Liver (tissue), 9 donors: ENCODE results near the gene ZBTB4. TPM values are rescaled to one million over a fixed set of nuclear protein-coding genes. Genes with fewer than 3 reads are reported as not detected.

Experiments used
- DNase-seq: peaks from one replicate; pipeline ENCODE4 v3.0.0-alpha.2; 2017; ENCODE audit warnings: low spot score
- H3K27ac ChIP-seq, 2 donors: one replicate each; pipeline ENCODE4 v1.7.0; 2013; ENCODE audit warnings: inconsistent platforms in 2 of 2, low read length in 2 of 2, control low read depth in 1 of 2, low read depth in 1 of 2, mild to moderate bottlenecking in 1 of 2
- H3K27me3 ChIP-seq, 4 donors: one replicate each; pipeline versions ENCODE4 v1.6.1 to v1.7.0; 2013; ENCODE audit warnings: low read length in 3 of 4, inconsistent platforms in 1 of 4, mild to moderate bottlenecking in 1 of 4, moderate library complexity in 1 of 4; ENCODE audit not compliant: control insufficient read depth in 4 of 4, insufficient read depth in 4 of 4
- H3K36me3 ChIP-seq, 4 donors: one replicate each; pipeline versions ENCODE4 v1.6.1 to v1.7.0; 2013; ENCODE audit warnings: low read length in 3 of 4, mild to moderate bottlenecking in 3 of 4, low read depth in 1 of 4, moderate library complexity in 1 of 4; ENCODE audit not compliant: control insufficient read depth in 4 of 4, insufficient read depth in 3 of 4
- H3K4me1 ChIP-seq, 4 donors: one replicate each; pipeline versions ENCODE4 v1.6.1 to v1.7.0; 2013; ENCODE audit warnings: low read length in 3 of 4, mild to moderate bottlenecking in 3 of 4, moderate library complexity in 1 of 4; ENCODE audit not compliant: control insufficient read depth in 4 of 4, insufficient read depth in 4 of 4
- H3K4me3 ChIP-seq, 3 donors: one replicate each; pipeline versions ENCODE4 v1.6.1 to v1.7.0; 2013; ENCODE audit warnings: low read length in 3 of 3, control low read depth in 1 of 3, low read depth in 1 of 3, mild to moderate bottlenecking in 1 of 3
- H3K9ac ChIP-seq, 2 donors: one replicate each; pipeline ENCODE4 v1.7.0; 2013; ENCODE audit warnings: low read length in 2 of 2, mild to moderate bottlenecking in 2 of 2, moderate library complexity in 2 of 2, control low read depth in 1 of 2, low read depth in 1 of 2
- H3K9me3 ChIP-seq, 4 donors: one replicate each; pipeline versions ENCODE4 v1.6.1 to v1.7.0; 2013; ENCODE audit warnings: low read length in 3 of 4; ENCODE audit not compliant: control insufficient read depth in 4 of 4
- ATF3 ChIP-seq: IDR thresholded peaks from 2 replicates; pipeline ENCODE4 v1.6.1; 2016; ENCODE audit warnings: antibody characterized with exemption
- CTCF ChIP-seq: fragments of 150-350 bp; IDR thresholded peaks from 2 replicates; pipeline ENCODE4 v1.5.1; 2017; ENCODE audit warnings: improper control_type of control experiment, low read depth, low read length; ENCODE audit not compliant: missing input control
- EGR1 ChIP-seq, 2 donors: IDR thresholded peaks; 2 replicates each; pipeline ENCODE4 v1.6.1; 2016 to 2018; ENCODE audit warnings: antibody characterized with exemption in 2 of 2, low read depth in 2 of 2
- FOXA1 ChIP-seq: IDR thresholded peaks from 2 replicates; pipeline ENCODE4 v1.6.1; 2016; ENCODE audit warnings: antibody characterized with exemption
- GABPA ChIP-seq, 2 donors: IDR thresholded peaks in 1 of 2; conservative IDR thresholded peaks in 1 of 2; 2 replicates each; pipeline ENCODE4 v1.6.1; 2016; ENCODE audit warnings: antibody characterized with exemption in 2 of 2, mild to moderate bottlenecking in 1 of 2, moderate library complexity in 1 of 2
- HNF4A ChIP-seq, 2 donors: conservative IDR thresholded peaks; 2 replicates each; pipeline ENCODE4 v1.6.1; 2016; ENCODE audit warnings: antibody characterized with exemption in 2 of 2, mild to moderate bottlenecking in 2 of 2
- HNF4G ChIP-seq: IDR thresholded peaks from 2 replicates; pipeline ENCODE4 v1.6.1; 2016; ENCODE audit warnings: antibody characterized with exemption
- JUND ChIP-seq, 2 donors: IDR thresholded peaks; 2 replicates each; pipeline ENCODE4 v1.6.1; 2016; ENCODE audit warnings: antibody characterized with exemption in 2 of 2
- NR2F2 ChIP-seq: IDR thresholded peaks from 2 replicates; pipeline ENCODE4 v1.6.1; 2016; ENCODE audit warnings: antibody characterized with exemption
- RAD21 ChIP-seq, 2 donors: IDR thresholded peaks; 2 replicates each; pipeline ENCODE4 v1.6.1; 2016; ENCODE audit warnings: antibody characterized with exemption in 2 of 2, mild to moderate bottlenecking in 2 of 2
- RXRA ChIP-seq, 2 donors: IDR thresholded peaks; 2 replicates each; pipeline ENCODE4 v1.6.1; 2017 to 2018; ENCODE audit warnings: antibody characterized with exemption in 2 of 2, mild to moderate bottlenecking in 1 of 2
- SP1 ChIP-seq: IDR thresholded peaks from 2 replicates; pipeline ENCODE4 v1.6.1; 2018; ENCODE audit warnings: antibody characterized with exemption, mild to moderate bottlenecking
- TAF1 ChIP-seq: conservative IDR thresholded peaks from 2 replicates; pipeline ENCODE4 v1.6.1; 2016; ENCODE audit warnings: antibody characterized with exemption, mild to moderate bottlenecking
- ZBTB33 ChIP-seq: IDR thresholded peaks from 2 replicates; pipeline ENCODE4 v1.6.1; 2016; ENCODE audit warnings: antibody characterized with exemption
- WGBS: extraction: QIAGEN DNeasy Blood & Tissue Kit; methylation state at CpG from one replicate; pipeline ENCODE4 v1.1.7; 2013; 5-methylcytosine and 5-hydroxymethylcytosine counted together
- polyA plus RNA-seq, 2 donors: library from polyadenylated mRNA; stranded (reverse) in 1 of 2; unstranded in 1 of 2; fragments of 200-250 nt in 1 of 2; fragments of >200 nt in 1 of 2; fragmentation: Nextera tagmentation in 1 of 2; extraction: Ambion mirVana in 1 of 2; gene quantifications; one replicate each; pipeline versions ENCODE4 v1.2.1 to v1.2.3, GENCODE V29; 2013 to 2015
- total RNA-seq, 2 donors: library from RNA; depleted of rRNA; stranded (reverse); fragments of >200 nt; gene quantifications; one replicate each; pipeline ENCODE4 v1.2.3, GENCODE V29; 2014
- TF ChIP-seq, protein P1 (sequence below): IDR thresholded peaks from 2 replicates; pipeline ENCODE4 v1.6.1; 2016; ENCODE audit warnings: antibody characterized with exemption, mild to moderate bottlenecking
- TF ChIP-seq, protein P2 (sequence below): IDR thresholded peaks from 2 replicates; pipeline ENCODE4 v1.6.1; 2016; ENCODE audit warnings: antibody characterized with exemption
- donor health status: healthy.
- donor health status: healthy.
- donor health status: healthy.
- donor health status: healthy.
- donor health status: healthy.

The ZBTB4 gene
- total and polyA plus RNA-seq, 4 donors = 1.5 to 6.0 (median 5.1) TPM

- Histone ChIP-seq H3K36me3 (peaks cover 14 to 91% (median 65%) of the 10 kb centered on the region in 4 donors), H3K4me3 (no peak overlapping the region), H3K4me1 (no peaks in the 10 kb centered on the region), H3K27me3 (no peaks in the 10 kb centered on the region), H3K27ac (no peak overlapping the region), H3K9me3 (no peaks in the 10 kb centered on the region), H3K9ac (no peak overlapping the region)
- TF ChIP-seq, protein P1, sequence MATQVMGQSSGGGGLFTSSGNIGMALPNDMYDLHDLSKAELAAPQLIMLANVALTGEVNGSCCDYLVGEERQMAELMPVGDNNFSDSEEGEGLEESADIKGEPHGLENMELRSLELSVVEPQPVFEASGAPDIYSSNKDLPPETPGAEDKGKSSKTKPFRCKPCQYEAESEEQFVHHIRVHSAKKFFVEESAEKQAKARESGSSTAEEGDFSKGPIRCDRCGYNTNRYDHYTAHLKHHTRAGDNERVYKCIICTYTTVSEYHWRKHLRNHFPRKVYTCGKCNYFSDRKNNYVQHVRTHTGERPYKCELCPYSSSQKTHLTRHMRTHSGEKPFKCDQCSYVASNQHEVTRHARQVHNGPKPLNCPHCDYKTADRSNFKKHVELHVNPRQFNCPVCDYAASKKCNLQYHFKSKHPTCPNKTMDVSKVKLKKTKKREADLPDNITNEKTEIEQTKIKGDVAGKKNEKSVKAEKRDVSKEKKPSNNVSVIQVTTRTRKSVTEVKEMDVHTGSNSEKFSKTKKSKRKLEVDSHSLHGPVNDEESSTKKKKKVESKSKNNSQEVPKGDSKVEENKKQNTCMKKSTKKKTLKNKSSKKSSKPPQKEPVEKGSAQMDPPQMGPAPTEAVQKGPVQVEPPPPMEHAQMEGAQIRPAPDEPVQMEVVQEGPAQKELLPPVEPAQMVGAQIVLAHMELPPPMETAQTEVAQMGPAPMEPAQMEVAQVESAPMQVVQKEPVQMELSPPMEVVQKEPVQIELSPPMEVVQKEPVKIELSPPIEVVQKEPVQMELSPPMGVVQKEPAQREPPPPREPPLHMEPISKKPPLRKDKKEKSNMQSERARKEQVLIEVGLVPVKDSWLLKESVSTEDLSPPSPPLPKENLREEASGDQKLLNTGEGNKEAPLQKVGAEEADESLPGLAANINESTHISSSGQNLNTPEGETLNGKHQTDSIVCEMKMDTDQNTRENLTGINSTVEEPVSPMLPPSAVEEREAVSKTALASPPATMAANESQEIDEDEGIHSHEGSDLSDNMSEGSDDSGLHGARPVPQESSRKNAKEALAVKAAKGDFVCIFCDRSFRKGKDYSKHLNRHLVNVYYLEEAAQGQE = no peak
- no peak for TF ChIP-seq NR2F2
- no peak for TF ChIP-seq EGR1 (IDR thresholded peaks at IDR 0.05; ENCODE audit: low read depth in 2 of 2)
- no peak for TF ChIP-seq JUND (IDR thresholded peaks at IDR 0.05)
- no peak for TF ChIP-seq HNF4A (conservative IDR thresholded peaks at IDR 0.05)
- TF ChIP-seq CTCF = no peak
- TF ChIP-seq TAF1 = no peak
- TF ChIP-seq HNF4G = no peak
- no peak for TF ChIP-seq RAD21 (IDR thresholded peaks at IDR 0.05)
- no peak for TF ChIP-seq ZBTB33
- no peak for TF ChIP-seq FOXA1
- no peak for TF ChIP-seq ATF3
- TF ChIP-seq RXRA (IDR thresholded peaks at IDR 0.05) = no peak
- TF ChIP-seq, protein P2, sequence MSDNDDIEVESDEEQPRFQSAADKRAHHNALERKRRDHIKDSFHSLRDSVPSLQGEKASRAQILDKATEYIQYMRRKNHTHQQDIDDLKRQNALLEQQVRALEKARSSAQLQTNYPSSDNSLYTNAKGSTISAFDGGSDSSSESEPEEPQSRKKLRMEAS = no peak
- WGBS = 91% methylated on average over 11 of the region's 11 CpGs
- DNase-seq = no peak
These were observed 28.7 kb upstream of the ZBTB4 start for GRCh38 chr17:7508145-7508544.

DNA sequence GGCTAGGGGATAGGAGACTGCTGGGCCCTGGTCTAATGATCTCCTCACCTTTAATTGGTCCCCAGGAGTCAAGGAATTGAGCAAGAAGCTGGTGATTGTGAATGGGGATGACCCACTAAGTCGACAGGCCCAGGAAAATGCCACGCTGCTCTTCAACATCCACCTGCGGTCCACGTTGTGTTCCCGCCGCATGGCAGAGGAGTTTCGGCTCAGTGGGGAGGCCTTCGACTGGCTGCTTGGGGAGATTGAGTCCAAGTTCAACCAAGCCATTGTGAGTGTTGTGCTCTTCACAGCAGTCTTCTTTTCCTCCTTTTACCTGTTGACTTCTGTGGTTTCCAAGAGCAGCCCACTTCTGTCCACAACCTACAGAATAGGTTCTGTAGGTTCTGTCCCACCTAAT lies 24.1 kb upstream of the ZBTB4 start:
- no peak for TF ChIP-seq ATF3
- TF ChIP-seq HNF4A (conservative IDR thresholded peaks at IDR 0.05) = no peak
- TF ChIP-seq EGR1 (IDR thresholded peaks at IDR 0.05; ENCODE audit: low read depth in 2 of 2) = no peak
- no peak for TF ChIP-seq RXRA (IDR thresholded peaks at IDR 0.05)
- TF ChIP-seq ZBTB33 = no peak
- TF ChIP-seq HNF4G = no peak
- TF ChIP-seq, protein P2 = no peak
- TF ChIP-seq, protein P1 = no peak
- no peak for TF ChIP-seq FOXA1
- TF ChIP-seq SP1 = no peak
- no peak for TF ChIP-seq NR2F2
- TF ChIP-seq GABPA (IDR thresholded peaks at IDR 0.05 in 1 of 2, conservative IDR thresholded peaks at IDR 0.05 in 1 of 2) = no peak
- no peaks in the 10 kb centered on the region for H3K9me3 ChIP-seq
- no peak for DNase-seq
- WGBS = 96% methylated on average over 8 of the region's 8 CpGs
- no peak overlapping the region for H3K27ac ChIP-seq
- H3K4me1 ChIP-seq = no peaks in the 10 kb centered on the region
- H3K36me3 ChIP-seq = peaks cover 37 to 89% (median 73%) of the 10 kb centered on the region in 4 donors
- no peaks in the 10 kb centered on the region for H3K27me3 ChIP-seq
- no peak overlapping the region for H3K4me3 ChIP-seq
- H3K9ac ChIP-seq = no peak overlapping the region
